ENCODE results near the gene SLC6A1.
A peak's percentile ranks its signal among the peaks of the same experiment; 100 is the strongest.
"Not testable (repeated sequence)": the region's sequence is repeated elsewhere in the genome, so short reads cannot be mapped to it uniquely, and the experiment has no call there.

The SLC6A1 gene

GRCh38 chr3:11059090-11059798 is 66.7 kb downstream of the SLC6A1 start:
- Histone ChIP-seq H3K27ac (replicated peaks) (no peak overlapping the region), H3K4me3 (replicated peaks; ENCODE audit: insufficient read depth, low read length) (no peak overlapping the region), H3K27me3 (ENCODE audit: insufficient read depth, poor library complexity, severe bottlenecking) (peaks cover 5% of the 10 kb centered on the region)
- TF ChIP-seq POLR2AphosphoS5 (IDR thresholded peaks at IDR 0.05; ENCODE audit: low read depth) (no peak), SPI1 (IDR thresholded peaks at IDR 0.05; ENCODE audit: borderline replicate concordance, low read depth) (no peak), GABPA (IDR thresholded peaks at IDR 0.05; ENCODE audit: low read depth) (no peak), REST (IDR thresholded peaks at IDR 0.05; ENCODE audit: insufficient replicate concordance, low read depth) (no peak)
- TF ChIP-seq, protein P1, sequence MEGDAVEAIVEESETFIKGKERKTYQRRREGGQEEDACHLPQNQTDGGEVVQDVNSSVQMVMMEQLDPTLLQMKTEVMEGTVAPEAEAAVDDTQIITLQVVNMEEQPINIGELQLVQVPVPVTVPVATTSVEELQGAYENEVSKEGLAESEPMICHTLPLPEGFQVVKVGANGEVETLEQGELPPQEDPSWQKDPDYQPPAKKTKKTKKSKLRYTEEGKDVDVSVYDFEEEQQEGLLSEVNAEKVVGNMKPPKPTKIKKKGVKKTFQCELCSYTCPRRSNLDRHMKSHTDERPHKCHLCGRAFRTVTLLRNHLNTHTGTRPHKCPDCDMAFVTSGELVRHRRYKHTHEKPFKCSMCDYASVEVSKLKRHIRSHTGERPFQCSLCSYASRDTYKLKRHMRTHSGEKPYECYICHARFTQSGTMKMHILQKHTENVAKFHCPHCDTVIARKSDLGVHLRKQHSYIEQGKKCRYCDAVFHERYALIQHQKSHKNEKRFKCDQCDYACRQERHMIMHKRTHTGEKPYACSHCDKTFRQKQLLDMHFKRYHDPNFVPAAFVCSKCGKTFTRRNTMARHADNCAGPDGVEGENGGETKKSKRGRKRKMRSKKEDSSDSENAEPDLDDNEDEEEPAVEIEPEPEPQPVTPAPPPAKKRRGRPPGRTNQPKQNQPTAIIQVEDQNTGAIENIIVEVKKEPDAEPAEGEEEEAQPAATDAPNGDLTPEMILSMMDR (IDR thresholded peaks at IDR 0.05; ENCODE audit: insufficient read depth, low read length), result peak; percentile 74
- peak in 1 of 2 experiments; percentile 59 for DNase-seq (ENCODE audit: low read depth in 1 of 2, low spot score in 1 of 2)

GRCh38 chr3:11059799-11060115 is 67.2 kb downstream of the SLC6A1 start:
- Histone ChIP-seq H3K4me3 (replicated peaks; ENCODE audit: insufficient read depth, low read length) (no peak overlapping the region), H3K27me3 (ENCODE audit: insufficient read depth, poor library complexity, severe bottlenecking) (peaks cover 5% of the 10 kb centered on the region), H3K27ac (replicated peaks) (no peak overlapping the region)
- DNase-seq (ENCODE audit: low read depth in 1 of 2, low spot score in 1 of 2), result no peak
- TF ChIP-seq SPI1 (IDR thresholded peaks at IDR 0.05; ENCODE audit: borderline replicate concordance, low read depth) (no peak), POLR2AphosphoS5 (IDR thresholded peaks at IDR 0.05; ENCODE audit: low read depth) (no peak), GABPA (IDR thresholded peaks at IDR 0.05; ENCODE audit: low read depth) (no peak), REST (IDR thresholded peaks at IDR 0.05; ENCODE audit: insufficient replicate concordance, low read depth) (no peak)
- TF ChIP-seq, protein P1 (IDR thresholded peaks at IDR 0.05; ENCODE audit: insufficient read depth, low read length), result no peak

GRCh38 chr3:11060500-11061251 is 68.1 kb downstream of the SLC6A1 start:
- H3K27me3 ChIP-seq (ENCODE audit: insufficient read depth, poor library complexity, severe bottlenecking), result peaks cover 5% of the 10 kb centered on the region
- DNase-seq (ENCODE audit: low read depth in 1 of 2, low spot score in 1 of 2), result peak; percentile 38 to 51
- TF ChIP-seq, protein P1 (IDR thresholded peaks at IDR 0.05; ENCODE audit: insufficient read depth, low read length), result peak; percentile 13
- no peak for TF ChIP-seq POLR2AphosphoS5 (IDR thresholded peaks at IDR 0.05; ENCODE audit: low read depth)
- peak overlapping the region; percentile 35 for H3K4me3 ChIP-seq (replicated peaks; ENCODE audit: insufficient read depth, low read length)
- no peak overlapping the region for H3K27ac ChIP-seq (replicated peaks)

DNA sequence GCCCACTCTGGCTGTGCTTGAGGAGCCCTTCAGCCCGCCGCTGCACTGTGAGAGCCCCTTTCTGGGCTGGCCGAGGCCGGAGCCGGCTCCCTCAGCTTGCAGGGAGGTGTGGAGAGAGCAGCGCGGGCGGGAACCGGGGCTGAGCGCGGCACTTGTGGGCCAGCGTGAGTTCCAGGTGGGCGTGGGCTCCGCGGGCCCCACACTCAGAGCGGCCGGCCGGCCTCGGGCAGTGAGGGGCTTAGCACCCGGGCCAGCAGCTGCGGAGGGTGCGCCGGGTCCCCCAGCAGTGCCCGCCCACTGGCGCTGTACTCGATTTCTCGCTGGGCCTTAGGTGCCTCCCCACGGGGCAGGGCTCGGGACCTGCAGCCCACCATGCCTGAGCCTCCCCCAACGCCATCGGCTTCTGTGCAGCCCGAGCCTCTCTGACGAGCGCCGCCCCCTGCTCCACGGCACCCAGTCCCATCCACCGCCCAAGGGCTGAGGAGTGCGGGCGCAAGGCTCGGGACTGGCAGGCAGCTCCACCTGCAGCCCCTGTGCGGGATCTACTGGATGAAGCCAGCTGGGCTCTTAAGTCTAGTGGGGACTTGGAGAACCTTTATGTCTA is 68.8 kb downstream of the SLC6A1 start:
- not testable (repeated sequence) for H3K27me3 ChIP-seq (ENCODE audit: insufficient read depth, poor library complexity, severe bottlenecking); DNase-seq (ENCODE audit: low read depth in 1 of 2, low spot score in 1 of 2); H3K4me3 ChIP-seq (replicated peaks; ENCODE audit: insufficient read depth, low read length); H3K27ac ChIP-seq (replicated peaks)

All from HL-60 (cell line).